HEK293 (cell line): ENCODE measurements around the gene METTL25B.

Experiments used
- CTCF ChIP-seq: fragments of 450-650 bp; formaldehyde crosslinking; IDR thresholded peaks from 2 replicates; pipeline ENCODE4 v1.5.1; 2016; ENCODE audit warnings: missing biosample characterization, missing genetic modification characterization
- KLF16 ChIP-seq: fragments of 450-650 bp; formaldehyde crosslinking; IDR thresholded peaks from 2 replicates; pipeline ENCODE4 v1.5.1; 2017; ENCODE audit warnings: missing biosample characterization, missing genetic modification characterization
- KLF8 ChIP-seq: fragments of 450-650 bp; formaldehyde crosslinking; IDR thresholded peaks from 2 replicates; pipeline ENCODE4 v1.5.1; 2016; ENCODE audit warnings: missing biosample characterization, missing genetic modification characterization
- TRIM28 ChIP-seq: IDR thresholded peaks from 2 replicates; pipeline ENCODE4 v1.6.1; 2011; ENCODE audit warnings: low read length, control low read depth, borderline replicate concordance
- ZNF830 ChIP-seq: fragments of 450-650 bp; IDR thresholded peaks from 2 replicates; pipeline ENCODE4 v1.5.0; 2018; ENCODE audit warnings: missing biosample characterization, missing genetic modification characterization, low read depth, mild to moderate bottlenecking, moderate library complexity
- ZSCAN23 ChIP-seq: fragments of 450-650 bp; formaldehyde crosslinking; IDR thresholded peaks from 2 replicates; pipeline ENCODE4 v1.5.1; 2016; ENCODE audit warnings: missing biosample characterization, missing genetic modification characterization

GRCh38 chr1:156740741-156741480, 12.6 kb downstream of the METTL25B start, which contains the start of gene MRPL24:
- 0 out of 2 replicates have a peak, but pooled peaks have one; percentile 11 for TF ChIP-seq CTCF
- TF ChIP-seq KLF8 (tag by site-specific recombination) = peak; percentile 99
- peak; percentile 4; the same call in 1 of the 2 replicates for TF ChIP-seq TRIM28
- TF ChIP-seq KLF16 = peak; percentile 78
- TF ChIP-seq ZSCAN23 (tag by site-specific recombination) = no peak
- no peak for TF ChIP-seq ZNF830 (tag by site-specific recombination)
